Epithelial cell of esophagus (primary cell): ENCODE results near the gene TMEM255A.

Experiments used
- DNase-seq: peaks from one replicate; pipeline ENCODE4 v3.0.0; 2010; ENCODE audit warnings: low read depth
- H3K4me3 ChIP-seq: 2 replicates; pipeline ENCODE4 v1.5.1; 2011; ENCODE audit warnings: mild to moderate bottlenecking, low read length, control low read depth
- CTCF ChIP-seq: IDR thresholded peaks from 2 replicates; pipeline ENCODE4 v1.5.1; 2011; ENCODE audit warnings: low read depth, mild to moderate bottlenecking, low read length, control low read depth, inconsistent platforms; ENCODE audit not compliant: insufficient read depth; ENCODE audit errors: missing control alignments

Gene TMEM255A

GRCh38 chrX:120306630-120307029, 4.6 kb downstream of the TMEM255A start:
- TF ChIP-seq CTCF: no peak
- peak; percentile 4 for DNase-seq
- H3K4me3 ChIP-seq: no peak overlapping the region

GRCh38 chrX:120305531-120306141, 5.6 kb downstream of the TMEM255A start:
- H3K4me3 ChIP-seq: no peak overlapping the region
- no peak for DNase-seq
- TF ChIP-seq CTCF: no peak

- no peak for TF ChIP-seq CTCF
- H3K4me3 ChIP-seq: no peak overlapping the region
- no peak for DNase-seq
Observed at GRCh38 chrX:120304256-120304655, 7.0 kb downstream of the TMEM255A start.

DNA sequence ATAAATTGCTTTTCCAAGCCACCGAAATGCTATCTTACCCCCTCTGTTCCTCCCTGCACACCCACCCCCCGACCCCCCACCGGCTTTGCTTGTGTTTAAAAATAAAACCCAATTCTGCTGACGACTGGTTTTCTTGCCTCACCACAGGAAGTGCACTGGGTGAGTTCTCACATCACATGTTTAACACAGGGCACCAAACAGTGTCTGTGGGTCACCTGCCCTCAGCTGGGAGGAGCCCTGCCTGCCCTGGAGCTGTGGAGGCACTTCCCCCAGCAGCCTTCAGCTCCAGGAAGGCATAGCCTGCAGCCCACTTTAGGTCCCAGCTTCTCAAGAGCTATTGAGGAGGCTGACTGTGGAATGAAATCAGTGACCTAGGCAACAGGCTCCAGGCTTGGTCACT, 8.8 kb downstream of the TMEM255A start:
- TF ChIP-seq CTCF: no peak
- no peak overlapping the region for H3K4me3 ChIP-seq
- peak; percentile 3 for DNase-seq

DNA sequence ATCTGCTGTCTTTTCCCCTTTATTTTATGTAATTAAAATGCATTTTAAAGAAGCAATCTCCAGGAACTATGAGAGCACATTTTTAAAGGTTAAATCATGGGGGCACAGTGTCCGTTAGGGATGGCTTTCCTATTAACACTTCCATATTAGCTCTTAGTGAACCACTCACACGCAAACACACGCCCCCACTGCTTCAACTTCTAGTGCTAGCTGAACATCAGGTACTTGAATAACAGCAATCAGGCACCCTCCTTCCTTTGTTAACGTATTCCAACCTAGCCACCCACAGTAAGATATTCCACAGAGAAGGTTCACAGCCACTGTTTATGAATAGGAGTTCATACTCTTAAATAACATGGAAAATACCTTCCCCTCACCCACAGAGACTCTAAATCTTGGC, 9.3 kb downstream of the TMEM255A start:
- no peak overlapping the region for H3K4me3 ChIP-seq
- DNase-seq: no peak
- TF ChIP-seq CTCF: no peak

DNA sequence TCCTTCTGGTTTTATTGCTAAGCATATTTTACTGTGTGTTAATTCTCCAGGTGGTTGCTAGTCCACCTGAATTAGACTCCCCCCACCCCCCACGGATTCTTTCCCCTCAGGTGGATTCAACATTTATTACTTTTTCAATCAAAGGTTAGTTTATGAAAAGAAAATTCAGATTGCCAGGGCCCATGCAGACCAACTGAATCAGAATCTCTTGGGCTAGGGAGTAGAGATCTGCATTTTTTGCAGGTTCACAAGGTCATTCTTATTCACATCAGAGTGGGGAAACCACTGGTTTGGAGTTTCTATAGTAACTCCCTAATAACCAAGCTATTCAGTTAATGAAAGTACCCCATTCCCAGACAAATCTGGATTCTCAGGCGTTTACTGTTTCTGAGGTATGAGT, 9.8 kb downstream of the TMEM255A start:
- TF ChIP-seq CTCF: no peak
- no peak for DNase-seq

GRCh38 chrX:120299928-120300327, 11.3 kb downstream of the TMEM255A start:
- H3K4me3 ChIP-seq: no peak overlapping the region
- TF ChIP-seq CTCF: peak; percentile 59
- DNase-seq: peak; percentile 51

More for the DNA sequence above, 9.8 kb downstream of the TMEM255A start:
- H3K4me3 ChIP-seq: no peak overlapping the region
